Measurements from ENCODE around the gene PPP6R2. TPM values are rescaled to one million over a fixed set of nuclear protein-coding genes. Genes with fewer than 3 reads are reported as not detected.

The PPP6R2 gene
- polyA plus RNA-seq, 1 donor (not counting 4 experiments of a cell fraction or from before 2014, with no cell fraction given) = 19.8 TPM

DNA sequence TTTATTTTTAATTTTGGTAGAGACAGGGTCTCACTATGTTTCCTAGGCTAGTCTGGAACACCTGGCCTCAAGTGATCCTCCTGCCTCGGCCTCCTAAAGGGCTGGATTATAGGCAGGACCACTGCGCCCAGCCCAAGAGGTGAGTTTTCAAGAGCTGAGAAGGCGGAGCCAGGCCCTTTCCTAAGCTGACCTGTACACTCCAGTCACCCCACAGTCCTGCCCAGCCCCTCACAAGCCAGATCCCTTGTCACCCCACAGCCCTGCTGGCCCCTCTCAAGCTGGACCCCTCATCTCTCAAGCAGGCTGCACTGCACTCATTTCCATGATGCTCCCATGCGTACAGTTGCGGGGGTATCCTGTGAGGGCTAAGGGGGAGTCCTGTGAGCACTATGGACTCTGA lies 19.2 kb upstream of the PPP6R2 start:
- Histone ChIP-seq H3K9ac (ENCODE audit: control insufficient read depth, extremely low read depth, insufficient read depth, low read length) (no peak overlapping the region), H3K4me2 (ENCODE audit: control insufficient read depth, extremely low read depth, insufficient read depth, low read depth, low read length) (no peak overlapping the region), H3K4me1 (ENCODE audit: control insufficient read depth, extremely low read depth, insufficient read depth, low read length) (peaks cover 3% of the 10 kb centered on the region), H3K27ac (ENCODE audit: control insufficient read depth, insufficient read depth, low read length) (no peak overlapping the region), H3K9me1 (ENCODE audit: control insufficient read depth, extremely low read depth, insufficient read depth, low read length) (no peaks in the 10 kb centered on the region), H3K79me2 (ENCODE audit: control insufficient read depth, insufficient read depth, low read length) (no peaks in the 10 kb centered on the region), H2AFZ (ENCODE audit: control insufficient read depth, low read length) (no peak overlapping the region), H3K9me3 (ENCODE audit: control insufficient read depth, low read depth, low read length) (no peaks in the 10 kb centered on the region), H3K36me3 (ENCODE audit: control insufficient read depth in 2 of 2, extremely low read depth in 1 of 2, insufficient read depth in 2 of 2, low read length in 2 of 2) (no peaks in the 10 kb centered on the region), H4K20me1 (ENCODE audit: control insufficient read depth, extremely low read depth, insufficient read depth, low read length) (no peaks in the 10 kb centered on the region), H3K27me3 (ENCODE audit: control insufficient read depth, extremely low read depth, insufficient read depth, low read length) (peaks cover 5% of the 10 kb centered on the region), H3K4me3 (ENCODE audit: control insufficient read depth in 2 of 3, extremely low read depth in 1 of 3, insufficient read depth in 2 of 3, low read depth in 1 of 3, low read length in 3 of 3) (no peak overlapping the region)
- DNase-seq (ENCODE audit: low read depth, low spot score) = no peak
- no peak for FAIRE-seq
- dilution Hi-C loops (cut with MboI; ENCODE audit: extremely low pct_ligation_motif_present, low sequenced_read_pairs) = no loop called here
- TF ChIP-seq EZH2 (IDR thresholded peaks at IDR 0.05; ENCODE audit: low read length) = no peak
- TF ChIP-seq, protein P1, sequence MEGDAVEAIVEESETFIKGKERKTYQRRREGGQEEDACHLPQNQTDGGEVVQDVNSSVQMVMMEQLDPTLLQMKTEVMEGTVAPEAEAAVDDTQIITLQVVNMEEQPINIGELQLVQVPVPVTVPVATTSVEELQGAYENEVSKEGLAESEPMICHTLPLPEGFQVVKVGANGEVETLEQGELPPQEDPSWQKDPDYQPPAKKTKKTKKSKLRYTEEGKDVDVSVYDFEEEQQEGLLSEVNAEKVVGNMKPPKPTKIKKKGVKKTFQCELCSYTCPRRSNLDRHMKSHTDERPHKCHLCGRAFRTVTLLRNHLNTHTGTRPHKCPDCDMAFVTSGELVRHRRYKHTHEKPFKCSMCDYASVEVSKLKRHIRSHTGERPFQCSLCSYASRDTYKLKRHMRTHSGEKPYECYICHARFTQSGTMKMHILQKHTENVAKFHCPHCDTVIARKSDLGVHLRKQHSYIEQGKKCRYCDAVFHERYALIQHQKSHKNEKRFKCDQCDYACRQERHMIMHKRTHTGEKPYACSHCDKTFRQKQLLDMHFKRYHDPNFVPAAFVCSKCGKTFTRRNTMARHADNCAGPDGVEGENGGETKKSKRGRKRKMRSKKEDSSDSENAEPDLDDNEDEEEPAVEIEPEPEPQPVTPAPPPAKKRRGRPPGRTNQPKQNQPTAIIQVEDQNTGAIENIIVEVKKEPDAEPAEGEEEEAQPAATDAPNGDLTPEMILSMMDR (optimal IDR thresholded peaks at IDR 0.05 in 1 of 3, IDR thresholded peaks at IDR 0.05 in 1 of 3, conservative IDR thresholded peaks at IDR 0.05 in 1 of 3; ENCODE audit: extremely low read depth in 1 of 3, insufficient read depth in 2 of 3, low read length in 3 of 3) = no peak

DNA sequence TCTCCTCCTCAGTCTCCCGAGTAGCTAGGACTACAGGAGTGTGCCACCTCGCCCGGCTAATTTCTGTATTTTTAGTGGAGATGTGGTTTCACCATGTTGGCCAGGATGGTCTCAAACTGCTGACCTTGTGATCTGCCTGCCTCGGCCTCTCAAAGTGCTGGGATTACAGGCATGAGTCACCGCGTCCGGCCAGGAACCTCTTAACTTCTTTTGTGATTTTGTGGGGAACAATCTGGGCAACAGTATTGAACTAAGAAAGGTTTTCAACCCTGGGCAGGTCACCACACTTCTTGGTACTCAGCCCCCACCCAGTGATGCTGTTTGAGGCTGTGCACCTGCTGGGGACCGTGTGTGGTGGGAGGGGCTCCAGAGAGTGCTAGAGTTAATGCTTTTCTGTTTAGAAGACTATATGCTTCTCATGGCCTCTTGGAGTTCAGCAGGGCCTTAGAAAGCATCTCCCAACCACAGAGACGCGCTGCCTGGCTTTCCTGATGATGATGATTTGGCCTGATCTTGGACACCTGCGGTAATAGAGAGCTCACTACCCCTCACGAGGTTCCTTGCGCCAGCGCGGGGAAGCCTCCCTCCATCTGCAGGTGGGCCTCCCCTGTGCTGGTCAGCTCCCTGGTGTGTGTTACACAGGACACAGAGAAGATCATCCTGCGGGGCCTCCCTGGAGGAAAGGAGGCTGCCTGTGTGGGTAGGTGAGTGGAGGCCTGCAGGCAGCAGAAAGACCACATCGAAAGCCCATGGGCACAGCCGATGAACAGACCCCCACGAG lies 17.5 kb upstream of the PPP6R2 start:
- FAIRE-seq = no peak
- Histone ChIP-seq H3K27me3 (ENCODE audit: control insufficient read depth, extremely low read depth, insufficient read depth, low read length) (peaks cover 5% of the 10 kb centered on the region), H3K4me3 (ENCODE audit: control insufficient read depth in 2 of 3, extremely low read depth in 1 of 3, insufficient read depth in 2 of 3, low read depth in 1 of 3, low read length in 3 of 3) (peak overlapping the region in 1 of 3 experiments; percentile 42), H3K9me3 (ENCODE audit: control insufficient read depth, low read depth, low read length) (no peaks in the 10 kb centered on the region), H3K9me1 (ENCODE audit: control insufficient read depth, extremely low read depth, insufficient read depth, low read length) (no peaks in the 10 kb centered on the region), H3K4me1 (ENCODE audit: control insufficient read depth, extremely low read depth, insufficient read depth, low read length) (peaks cover 8% of the 10 kb centered on the region), H3K36me3 (ENCODE audit: control insufficient read depth in 2 of 2, extremely low read depth in 1 of 2, insufficient read depth in 2 of 2, low read length in 2 of 2) (no peaks in the 10 kb centered on the region), H3K27ac (ENCODE audit: control insufficient read depth, insufficient read depth, low read length) (no peak overlapping the region), H3K4me2 (ENCODE audit: control insufficient read depth, extremely low read depth, insufficient read depth, low read depth, low read length) (peak overlapping the region; percentile 85), H3K9ac (ENCODE audit: control insufficient read depth, extremely low read depth, insufficient read depth, low read length) (no peak overlapping the region), H3K79me2 (ENCODE audit: control insufficient read depth, insufficient read depth, low read length) (no peaks in the 10 kb centered on the region), H2AFZ (ENCODE audit: control insufficient read depth, low read length) (no peak overlapping the region), H4K20me1 (ENCODE audit: control insufficient read depth, extremely low read depth, insufficient read depth, low read length) (no peaks in the 10 kb centered on the region)
- TF ChIP-seq, protein P1 (optimal IDR thresholded peaks at IDR 0.05 in 1 of 3, IDR thresholded peaks at IDR 0.05 in 1 of 3, conservative IDR thresholded peaks at IDR 0.05 in 1 of 3; ENCODE audit: extremely low read depth in 1 of 3, insufficient read depth in 2 of 3, low read length in 3 of 3) = no peak
- no peak for TF ChIP-seq EZH2 (IDR thresholded peaks at IDR 0.05; ENCODE audit: low read length)
- dilution Hi-C loops (cut with MboI; ENCODE audit: extremely low pct_ligation_motif_present, low sequenced_read_pairs) = no loop called here
- no peak for DNase-seq (ENCODE audit: low read depth, low spot score)

Measured in keratinocyte (primary cell).